Measurements from ENCODE around the gene FCN2.

- TF ChIP-seq POLR2A (IDR thresholded peaks at IDR 0.05) (no peak), CTCF (IDR thresholded peaks at IDR 0.05) (no peak)
Measured at GRCh38 chr9:134923466-134923865, 42.9 kb downstream of the FCN2 start.

Measured in Peyer's patch (tissue), 4 donors.